ENCODE measurements around the gene UGT1A8. TPM values are rescaled to one million over a fixed set of nuclear protein-coding genes. Genes with fewer than 3 reads are reported as not detected.
"Not testable (repeated sequence)": the region's sequence is repeated elsewhere in the genome, so short reads cannot be mapped to it uniquely, and the experiment has no call there.

UGT1A8 gene
- total RNA-seq, 2 donors from 2014 or later = 15.9 to 16.8 TPM

GRCh38 chr2:233588400-233588799 is 29.0 kb upstream of the UGT1A8 start:
- DNase-seq = no peak
- H3K27ac ChIP-seq = no peak overlapping the region
- H3K27me3 ChIP-seq = no peaks in the 10 kb centered on the region
- no peaks in the 10 kb centered on the region for H3K4me1 ChIP-seq
- no peak for TF ChIP-seq CTCF (IDR thresholded peaks at IDR 0.05)
- intact Hi-C loops (cut with DNase I) = no loop called here
- H3K4me3 ChIP-seq = no peak overlapping the region
- no peaks in the 10 kb centered on the region for H3K9me3 ChIP-seq
- no peak overlapping the region for H3K9ac ChIP-seq (ENCODE audit: low read depth in 2 of 2, low read length in 2 of 2)
- H3K36me3 ChIP-seq = no peaks in the 10 kb centered on the region

- H3K27ac ChIP-seq; H3K36me3 ChIP-seq; H3K4me3 ChIP-seq; DNase-seq; H3K27me3 ChIP-seq; intact Hi-C loops (cut with DNase I); H3K4me1 ChIP-seq; H3K9me3 ChIP-seq; H3K9ac ChIP-seq (ENCODE audit: low read depth in 2 of 2, low read length in 2 of 2): not testable (repeated sequence)
These were observed 24.7 kb upstream of the UGT1A8 start for GRCh38 chr2:233592706-233593105.

GRCh38 chr2:233593201-233593600 is 24.2 kb upstream of the UGT1A8 start:
- no peak for DNase-seq

GRCh38 chr2:233597522-233597921 is 19.9 kb upstream of the UGT1A8 start:
- no peak overlapping the region for H3K9ac ChIP-seq (ENCODE audit: low read depth in 2 of 2, low read length in 2 of 2)
- no peak overlapping the region for H3K4me3 ChIP-seq
- no peak for TF ChIP-seq CTCF (IDR thresholded peaks at IDR 0.05)
- no peaks in the 10 kb centered on the region for H3K9me3 ChIP-seq
- no peaks in the 10 kb centered on the region for H3K27me3 ChIP-seq
- no peaks in the 10 kb centered on the region for H3K36me3 ChIP-seq
- no peaks in the 10 kb centered on the region for H3K4me1 ChIP-seq
- no peak for DNase-seq
- intact Hi-C loops (cut with DNase I) = no loop called here
- no peak overlapping the region for H3K27ac ChIP-seq

More at GRCh38 chr2:233593201-233593600, 24.2 kb upstream of the UGT1A8 start:
- no peak overlapping the region for H3K9ac ChIP-seq (ENCODE audit: low read depth in 2 of 2, low read length in 2 of 2)
- no peaks in the 10 kb centered on the region for H3K27me3 ChIP-seq
- H3K9me3 ChIP-seq = no peaks in the 10 kb centered on the region
- H3K36me3 ChIP-seq = no peaks in the 10 kb centered on the region
- no peak overlapping the region for H3K27ac ChIP-seq
- TF ChIP-seq CTCF (IDR thresholded peaks at IDR 0.05) = no peak
- no peaks in the 10 kb centered on the region for H3K4me1 ChIP-seq
- intact Hi-C loops (cut with DNase I) = no loop called here
- H3K4me3 ChIP-seq = no peak overlapping the region

GRCh38 chr2:233598952-233599351 is 18.5 kb upstream of the UGT1A8 start:
- Histone ChIP-seq H3K9ac (ENCODE audit: low read depth in 2 of 2, low read length in 2 of 2) (no peak overlapping the region), H3K4me1 (no peaks in the 10 kb centered on the region), H3K36me3 (no peaks in the 10 kb centered on the region), H3K4me3 (no peak overlapping the region), H3K9me3 (no peaks in the 10 kb centered on the region), H3K27me3 (no peaks in the 10 kb centered on the region), H3K27ac (no peak overlapping the region)
- DNase-seq = no peak
- no peak for TF ChIP-seq CTCF (IDR thresholded peaks at IDR 0.05)
- intact Hi-C loops (cut with DNase I) = no loop called here

GRCh38 chr2:233600386-233600785 is 17.0 kb upstream of the UGT1A8 start:
- Histone ChIP-seq H3K36me3 (no peaks in the 10 kb centered on the region), H3K27ac (no peak overlapping the region), H3K9me3 (no peaks in the 10 kb centered on the region), H3K9ac (ENCODE audit: low read depth in 2 of 2, low read length in 2 of 2) (no peak overlapping the region), H3K4me3 (no peak overlapping the region), H3K4me1 (no peaks in the 10 kb centered on the region), H3K27me3 (no peaks in the 10 kb centered on the region)
- no peak for DNase-seq
- TF ChIP-seq CTCF (IDR thresholded peaks at IDR 0.05) = no peak
- intact Hi-C loops (cut with DNase I) = no loop called here

All from colonic mucosa (tissue), 4 donors.